Nephron (organoid): ENCODE results near the gene CPXM1.
"Not testable (repeated sequence)": the region's sequence is repeated elsewhere in the genome, so short reads cannot be mapped to it uniquely, and the experiment has no call there.

ENCODE experiments used
- H3K27ac Mint-ChIP-seq, 3 experiments: 2 replicates each; pipeline ENCODE4 v1.8.0; 2020; ENCODE audit warnings: mixed read lengths in 3 of 3, mild to moderate bottlenecking in 2 of 3, moderate library complexity in 1 of 3
- H3K27me3 Mint-ChIP-seq: 2 replicates; pipeline ENCODE4 v1.8.0; 2021; ENCODE audit warnings: low read depth, mild to moderate bottlenecking, moderate library complexity, mixed read lengths
- H3K36me3 Mint-ChIP-seq: 2 replicates; pipeline ENCODE4 v1.8.0; 2020; ENCODE audit warnings: low read depth, mixed read lengths
- H3K4me1 Mint-ChIP-seq: 2 replicates; pipeline ENCODE4 v1.8.0; 2020; ENCODE audit warnings: mixed read lengths
- H3K4me3 Mint-ChIP-seq, 3 experiments: 2 replicates each; pipeline ENCODE4 v1.8.0; 2020; ENCODE audit warnings: mild to moderate bottlenecking in 3 of 3, mixed read lengths in 3 of 3, moderate library complexity in 2 of 3
- H3K9me3 Mint-ChIP-seq: 2 replicates; pipeline ENCODE4 v1.8.0; 2020; ENCODE audit warnings: mixed read lengths
- CTCF ChIP-seq, 3 experiments: fragments of 200-600 bp; sonication (generic); IDR thresholded peaks; one replicate each; pipeline ENCODE4 v1.5.0; 2021; ENCODE audit warnings: antibody characterized with exemption in 3 of 3; ENCODE audit not compliant: unreplicated experiment in 3 of 3

CPXM1 gene

GRCh38 chr20:2837221-2837960 lies 37.0 kb upstream of the CPXM1 start:
- TF ChIP-seq CTCF (IDR thresholded peaks at IDR 0.05; ENCODE audit: unreplicated experiment in 3 of 3), result no peak
- Mint-ChIP-seq H3K36me3 (peaks cover 48% of the 10 kb centered on the region), H3K27ac (no peak overlapping the region), H3K9me3 (no peaks in the 10 kb centered on the region), H3K4me3 (peak overlapping the region; percentile 23 to 74 (median 57)), H3K4me1 (peaks cover 12% of the 10 kb centered on the region), H3K27me3 (no peaks in the 10 kb centered on the region)

GRCh38 chr20:2836035-2836434 lies 35.6 kb upstream of the CPXM1 start:
- TF ChIP-seq CTCF (IDR thresholded peaks at IDR 0.05; ENCODE audit: unreplicated experiment in 3 of 3), result no peak
- Mint-ChIP-seq H3K4me1 (peaks cover 8% of the 10 kb centered on the region), H3K36me3 (peaks cover 48% of the 10 kb centered on the region), H3K4me3 (no peak overlapping the region), H3K27me3 (no peaks in the 10 kb centered on the region), H3K27ac (peak overlapping the region in 1 of 3 experiments; percentile 20), H3K9me3 (no peaks in the 10 kb centered on the region)

- no peak overlapping the region for H3K27ac Mint-ChIP-seq
- peaks cover 48% of the 10 kb centered on the region for H3K36me3 Mint-ChIP-seq
- H3K4me1 Mint-ChIP-seq, result peaks cover 8% of the 10 kb centered on the region
- H3K4me3 Mint-ChIP-seq, result peak overlapping the region in 1 of 3 experiments; percentile 42
- H3K27me3 Mint-ChIP-seq, result no peaks in the 10 kb centered on the region
- no peak for TF ChIP-seq CTCF (IDR thresholded peaks at IDR 0.05; ENCODE audit: unreplicated experiment in 3 of 3)
- no peaks in the 10 kb centered on the region for H3K9me3 Mint-ChIP-seq
Measured at GRCh38 chr20:2835331-2835796, 34.9 kb upstream of the CPXM1 start.

- H3K36me3 Mint-ChIP-seq, result peaks cover 47% of the 10 kb centered on the region
- no peak for TF ChIP-seq CTCF (IDR thresholded peaks at IDR 0.05; ENCODE audit: unreplicated experiment in 3 of 3)
- H3K27ac Mint-ChIP-seq, result no peak overlapping the region
- H3K27me3 Mint-ChIP-seq, result no peaks in the 10 kb centered on the region
- H3K4me3 Mint-ChIP-seq, result no peak overlapping the region
- H3K4me1 Mint-ChIP-seq, result peaks cover 6% of the 10 kb centered on the region
- no peaks in the 10 kb centered on the region for H3K9me3 Mint-ChIP-seq
Measured at GRCh38 chr20:2834401-2835110, 34.1 kb upstream of the CPXM1 start.

- Mint-ChIP-seq H3K9me3 (no peaks in the 10 kb centered on the region), H3K27me3 (no peaks in the 10 kb centered on the region), H3K4me1 (no peaks in the 10 kb centered on the region), H3K4me3 (no peak overlapping the region), H3K27ac (no peak overlapping the region), H3K36me3 (peaks cover 42% of the 10 kb centered on the region)
- TF ChIP-seq CTCF (IDR thresholded peaks at IDR 0.05; ENCODE audit: unreplicated experiment in 3 of 3), result no peak
Measured at GRCh38 chr20:2833761-2834160, 33.3 kb upstream of the CPXM1 start.

GRCh38 chr20:2831206-2831605 lies 30.8 kb upstream of the CPXM1 start:
- not testable (repeated sequence) for H3K27me3 Mint-ChIP-seq, H3K4me1 Mint-ChIP-seq, H3K9me3 Mint-ChIP-seq, H3K4me3 Mint-ChIP-seq, H3K27ac Mint-ChIP-seq
- H3K36me3 Mint-ChIP-seq, result peaks cover 19% of the 10 kb centered on the region
